GM19372 (cell line): Measurements from ENCODE around the gene ATP11A.
A peak's percentile ranks its signal among the peaks of the same experiment; 100 is the strongest.

Experiments used
- ATAC-seq: cut with Tn5 transposase; IDR thresholded peaks from one replicate; pipeline ENCODE4 v1.9.1; 2021; ENCODE audit warnings: mild to moderate bottlenecking, low read depth, moderate library complexity; ENCODE audit not compliant: unreplicated experiment

Gene ATP11A

DNA sequence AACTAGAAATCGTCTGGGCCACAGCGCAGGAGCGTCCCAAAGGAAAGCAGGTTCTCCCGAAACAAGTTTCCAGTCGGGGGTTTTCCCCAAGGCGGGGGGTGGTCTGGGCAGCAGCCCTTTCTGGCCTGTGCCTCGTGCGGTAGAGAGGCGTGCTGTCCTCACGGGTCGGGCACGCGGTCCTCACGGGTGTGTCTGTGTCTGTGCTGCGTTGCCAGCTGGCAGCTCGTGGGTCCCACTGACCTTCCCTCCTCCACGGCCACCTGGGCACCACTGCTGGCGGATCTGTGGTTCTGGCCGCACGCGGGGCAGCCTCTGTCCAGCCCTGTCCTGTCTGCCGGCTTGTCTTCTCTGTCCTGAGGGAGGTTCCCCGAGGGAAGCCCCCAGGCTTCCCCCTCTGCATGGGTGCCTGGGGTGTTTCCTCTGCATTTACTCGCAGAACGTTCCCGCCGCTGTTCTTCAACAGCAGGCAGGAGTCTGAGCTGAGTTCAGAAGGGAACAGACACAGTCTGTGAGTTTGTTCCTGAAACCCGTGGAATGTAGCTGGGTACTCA is 181.0 kb downstream of the ATP11A start:
- ATAC-seq: no peak

GRCh38 chr13:112871742-112872141 is 181.9 kb downstream of the ATP11A start:
- ATAC-seq: no peak

DNA sequence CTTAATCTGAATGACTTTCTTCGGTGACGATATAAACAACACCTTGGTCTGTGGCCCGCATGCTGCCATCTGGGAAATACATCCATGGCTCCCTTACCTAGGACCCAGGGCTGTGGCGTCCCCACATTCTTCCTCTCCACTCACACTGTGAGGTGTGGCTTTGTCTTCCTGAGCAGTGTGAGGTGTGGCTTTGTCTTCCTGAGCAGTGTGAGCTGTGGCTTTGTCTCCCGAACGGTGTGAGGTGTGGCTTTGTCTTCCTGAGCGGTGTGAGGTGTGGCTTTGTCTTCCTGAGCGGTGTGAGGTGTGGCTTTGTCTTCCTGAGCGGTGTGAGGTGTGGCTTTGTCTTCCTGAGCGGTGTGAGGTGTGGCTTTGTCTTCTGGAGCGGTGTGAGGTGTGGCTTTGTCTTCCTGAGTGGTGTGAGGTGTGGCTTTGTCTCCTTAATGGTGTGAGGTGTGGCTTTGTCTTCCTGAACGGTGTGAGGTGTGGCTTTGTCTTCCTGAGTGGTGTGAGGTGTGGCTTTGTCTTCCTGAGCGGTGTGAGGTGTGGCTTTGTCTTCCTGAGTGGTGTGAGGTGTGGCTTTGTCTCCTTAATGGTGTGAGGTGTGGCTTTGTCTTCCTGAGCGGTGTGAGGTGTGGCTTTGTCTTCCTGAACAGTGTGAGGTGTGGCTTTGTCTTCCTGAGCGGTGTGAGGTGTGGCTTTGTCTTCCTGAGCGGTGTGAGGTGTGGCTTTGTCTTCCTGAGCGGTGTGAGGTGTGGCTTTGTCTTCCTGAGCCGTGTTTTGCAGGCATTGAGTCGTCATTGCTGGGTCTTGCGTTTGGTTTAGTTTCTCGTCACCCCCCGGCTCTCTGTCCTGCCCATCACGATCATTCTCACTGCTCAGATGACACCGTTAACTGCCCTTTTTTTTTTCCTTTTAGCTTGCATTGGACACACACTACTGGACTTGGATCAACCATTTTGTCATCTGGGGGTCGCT is 183.1 kb downstream of the ATP11A start:
- peak; percentile 28 for ATAC-seq

- peak; percentile 87 for ATAC-seq
These were observed 184.3 kb downstream of the ATP11A start for GRCh38 chr13:112873851-112874750.

DNA sequence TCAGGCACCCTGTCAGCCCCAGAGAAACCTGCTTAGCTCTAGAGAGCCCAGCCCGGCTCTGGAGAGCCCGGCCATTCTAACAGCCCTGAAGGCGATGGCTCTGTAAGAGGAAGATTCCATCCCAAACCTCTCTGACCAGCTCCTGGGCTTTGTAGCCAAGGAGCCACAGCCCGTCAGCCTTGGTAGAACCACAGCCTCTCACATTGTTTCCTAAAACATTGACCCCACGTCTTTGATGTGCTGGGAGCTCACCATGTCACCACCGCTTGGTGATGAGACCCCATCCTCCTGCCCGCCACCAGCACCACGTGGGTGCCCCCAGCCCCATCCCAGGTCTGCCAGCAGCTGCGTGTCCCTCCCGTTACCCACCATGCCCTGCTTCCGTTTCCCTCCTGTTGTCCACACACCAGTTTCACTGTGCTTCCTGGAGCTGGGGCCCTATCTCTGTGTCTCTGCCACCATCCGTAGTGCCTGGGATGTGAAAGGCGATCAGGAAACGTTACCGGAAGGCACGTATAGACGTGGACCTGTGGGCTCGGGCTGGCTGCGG is 185.0 kb downstream of the ATP11A start:
- no peak for ATAC-seq

- no peak for ATAC-seq
These were observed 185.8 kb downstream of the ATP11A start for GRCh38 chr13:112875627-112876026.

- no peak for ATAC-seq
These were observed 186.6 kb downstream of the ATP11A start for GRCh38 chr13:112876305-112877000.

GRCh38 chr13:112877066-112877465 is 187.2 kb downstream of the ATP11A start:
- ATAC-seq: no peak

DNA sequence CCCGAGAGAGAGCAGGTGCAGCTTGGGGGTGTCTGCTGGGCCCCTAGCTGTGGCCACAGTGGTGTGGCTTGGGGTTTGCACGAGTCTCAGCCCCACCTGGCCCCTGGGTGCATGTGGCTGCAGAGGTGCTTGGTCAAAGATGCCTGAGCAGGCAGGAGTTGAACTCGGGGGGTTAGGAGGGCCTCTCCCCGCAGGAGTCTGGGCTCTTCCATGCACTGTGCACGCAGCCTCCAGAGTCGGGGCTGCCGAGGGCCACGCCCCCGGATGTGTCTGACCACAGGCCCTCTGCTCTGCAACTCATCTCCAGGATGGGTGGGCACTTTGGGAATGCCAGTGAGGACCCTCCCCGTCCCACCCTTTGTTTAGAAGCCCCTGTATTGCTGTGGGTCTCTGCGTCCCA is 187.7 kb downstream of the ATP11A start:
- no peak for ATAC-seq

DNA sequence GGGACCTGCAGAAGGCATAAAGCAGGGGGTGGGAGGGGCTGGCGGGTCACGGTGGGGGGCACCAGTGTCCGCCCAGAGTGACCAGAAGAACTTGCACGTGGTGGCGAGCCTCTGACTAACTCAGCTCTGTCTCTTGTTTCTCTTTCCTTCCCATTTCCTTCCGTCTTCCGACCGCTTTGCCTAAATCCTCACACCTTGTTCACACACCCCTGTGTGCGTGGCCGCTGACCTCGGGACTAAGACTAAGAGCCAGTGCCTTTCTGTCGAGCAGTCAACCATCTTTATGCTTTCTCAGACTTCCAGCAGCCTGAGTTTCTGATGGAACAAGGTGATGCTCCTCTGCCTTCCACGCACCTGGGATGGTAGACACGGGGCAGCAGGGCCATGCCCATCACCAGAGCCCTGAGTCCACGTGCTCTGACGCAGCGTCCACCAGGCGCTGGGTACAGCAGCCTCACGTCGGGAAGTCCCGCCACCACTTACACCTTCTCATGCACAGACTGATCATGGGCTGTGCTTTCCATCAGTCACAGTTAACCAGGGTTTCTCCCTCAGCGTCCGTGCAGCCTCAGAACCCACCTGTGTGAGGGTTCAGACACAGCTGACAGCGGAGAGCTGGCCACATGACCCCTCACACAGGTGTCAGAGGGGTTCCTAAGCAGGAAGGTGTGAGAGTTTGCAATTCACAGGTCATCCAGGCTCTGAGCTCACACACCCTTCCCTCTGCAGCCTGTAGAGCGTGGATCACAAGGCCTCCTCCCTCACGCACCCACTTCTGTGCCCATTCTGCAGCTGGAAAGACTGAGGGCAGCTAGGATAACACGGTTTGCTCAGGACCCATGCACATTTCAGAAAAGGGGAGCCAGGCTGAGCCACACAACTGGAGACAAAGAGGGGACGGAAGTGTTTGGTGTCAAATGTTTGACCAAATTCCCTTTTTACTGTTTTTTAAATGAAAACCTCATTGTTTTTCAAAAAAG is 188.4 kb downstream of the ATP11A start:
- no peak for ATAC-seq

- no peak for ATAC-seq
These were observed 189.5 kb downstream of the ATP11A start for GRCh38 chr13:112879283-112879833.

GRCh38 chr13:112880221-112880641 is 190.4 kb downstream of the ATP11A start:
- ATAC-seq: no peak

DNA sequence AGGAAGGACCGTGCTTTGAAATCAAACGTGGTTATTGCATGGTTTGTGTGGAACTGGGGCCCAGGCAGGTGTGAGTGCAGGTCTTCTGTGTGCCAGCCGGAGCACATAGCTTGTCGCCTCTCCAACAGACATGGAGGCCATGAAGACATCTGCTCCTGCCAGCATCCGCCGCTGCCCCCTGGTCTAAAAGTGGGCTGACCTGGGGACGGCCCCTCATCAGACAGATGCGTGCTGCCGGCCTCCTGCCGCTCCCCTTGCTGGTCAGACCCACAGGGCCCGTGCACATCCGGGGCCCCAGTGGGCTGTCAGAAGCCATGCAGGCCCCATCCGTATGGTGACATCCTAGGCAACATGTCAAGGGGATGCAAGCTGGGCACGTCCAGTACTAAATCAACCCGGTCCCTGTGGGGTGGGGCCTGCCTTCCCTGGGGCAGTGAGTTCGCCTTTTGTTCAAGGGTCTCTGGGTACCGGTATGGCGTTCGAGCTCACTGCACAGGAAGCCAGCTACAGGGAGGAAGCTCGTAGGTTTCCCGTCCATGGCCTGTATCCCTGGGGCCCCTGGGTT is 191.2 kb downstream of the ATP11A start:
- no peak for ATAC-seq

DNA sequence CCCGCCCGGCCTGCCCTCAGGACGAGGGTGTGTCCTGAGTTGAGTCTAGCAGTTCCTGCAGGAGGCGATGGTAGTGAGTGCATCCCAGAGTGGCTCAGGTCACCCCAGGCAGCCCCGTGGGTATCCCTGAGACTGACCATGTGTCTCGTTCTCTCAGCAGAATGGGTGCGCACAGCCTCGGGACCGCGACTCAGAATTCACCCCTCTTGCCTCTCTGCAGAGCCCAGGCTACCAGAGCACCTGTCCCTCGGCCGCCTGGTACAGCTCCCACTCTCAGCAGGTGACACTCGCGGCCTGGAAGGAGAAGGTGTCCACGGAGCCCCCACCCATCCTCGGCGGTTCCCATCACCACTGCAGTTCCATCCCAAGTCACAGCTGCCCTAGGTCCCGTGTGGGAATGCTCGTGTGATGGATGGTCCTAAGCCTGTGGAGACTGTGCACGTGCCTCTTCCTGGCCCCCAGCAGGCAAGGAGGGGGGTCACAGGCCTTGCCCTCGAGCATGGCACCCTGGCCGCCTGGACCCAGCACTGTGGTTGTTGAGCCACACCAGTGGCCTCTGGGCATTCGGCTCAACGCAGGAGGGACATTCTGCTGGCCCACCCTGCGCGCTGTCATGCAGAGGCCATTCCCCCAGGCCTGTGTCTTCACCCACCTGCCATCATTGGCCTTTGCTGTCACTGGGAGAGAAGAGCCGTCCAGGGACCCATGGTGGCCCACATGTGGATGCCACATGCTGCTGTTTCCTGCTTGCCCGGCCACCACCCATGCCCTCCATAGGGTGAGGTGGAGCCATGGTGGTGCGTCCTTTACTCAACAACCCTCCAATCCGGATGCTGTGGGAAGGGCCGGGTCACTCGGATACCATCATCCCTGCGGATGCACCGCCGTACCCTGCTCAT is 192.1 kb downstream of the ATP11A start:
- no peak for ATAC-seq

DNA sequence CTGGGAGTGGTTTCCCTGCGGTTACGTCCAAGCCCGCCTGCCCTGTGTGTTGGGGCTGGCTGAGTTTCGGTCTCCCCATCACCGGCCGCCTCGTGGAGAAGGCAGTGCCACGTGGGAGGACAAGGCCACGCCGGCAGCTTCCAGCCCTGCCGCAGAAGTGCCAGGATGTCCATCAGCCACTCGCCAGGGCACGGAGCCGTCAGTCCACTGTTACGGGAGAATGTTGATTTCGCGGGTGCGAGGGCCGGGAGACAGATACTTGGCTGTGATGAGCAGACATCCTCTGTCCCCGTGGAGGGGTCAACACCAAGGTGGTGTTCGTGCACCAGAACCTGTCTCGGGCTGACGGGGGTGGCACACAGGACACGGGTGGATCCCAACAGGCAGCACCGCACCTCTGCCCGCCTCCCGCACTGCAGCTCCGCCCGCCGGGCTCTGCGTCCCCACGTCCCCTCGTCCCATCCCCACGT is 192.8 kb downstream of the ATP11A start:
- no peak for ATAC-seq

GRCh38 chr13:112883241-112883945 is 193.6 kb downstream of the ATP11A start:
- ATAC-seq: no peak
